Spleen (tissue), 11 donors: Measurements from ENCODE around the gene TMTC2. TPM values are rescaled to one million over a fixed set of nuclear protein-coding genes. Genes with fewer than 3 reads are reported as not detected.
"Not testable (repeated sequence)": the region's sequence is repeated elsewhere in the genome, so short reads cannot be mapped to it uniquely, and the experiment has no call there.

ENCODE experiments used
- DNase-seq: peaks from one replicate; pipeline ENCODE4 v3.0.0-alpha.2; 2020
- H3K27ac ChIP-seq, 8 donors: fragments of 200-600 bp; sonication (generic) in 7 of 8; 1 replicate in 4 of 8; 2 replicates in 4 of 8; pipeline versions ENCODE4 v1.5.0 to v1.8.0; 2016 to 2021; ENCODE audit warnings: inconsistent platforms in 4 of 8, mild to moderate bottlenecking in 4 of 8, moderate library complexity in 1 of 8
- H3K27me3 ChIP-seq, 7 donors: fragments of 200-600 bp; sonication (generic) in 6 of 7; replicated peaks in 1 of 7; 1 replicate in 4 of 7; 2 replicates in 3 of 7; pipeline versions ENCODE4 v1.5.0 to v1.8.0; 2016 to 2021; ENCODE audit warnings: inconsistent platforms in 3 of 7, mild to moderate bottlenecking in 1 of 7
- H3K36me3 ChIP-seq, 6 donors: fragments of 200-600 bp; sonication (generic) in 5 of 6; 1 replicate in 4 of 6; 2 replicates in 2 of 6; pipeline versions ENCODE4 v1.5.0 to v1.8.0; 2016 to 2021; ENCODE audit warnings: inconsistent platforms in 2 of 6
- H3K4me1 ChIP-seq, 6 donors: fragments of 200-600 bp; sonication (generic) in 5 of 6; 1 replicate in 3 of 6; 2 replicates in 3 of 6; pipeline versions ENCODE4 v1.5.0 to v1.8.0; 2016 to 2021; ENCODE audit warnings: inconsistent platforms in 3 of 6
- H3K4me3 ChIP-seq, 8 donors: fragments of 200-600 bp; sonication (generic) in 7 of 8; 1 replicate in 4 of 8; 2 replicates in 4 of 8; pipeline versions ENCODE4 v1.5.0 to v1.8.0; 2016 to 2021; ENCODE audit warnings: inconsistent platforms in 4 of 8, mild to moderate bottlenecking in 4 of 8, moderate library complexity in 2 of 8
- H3K9me3 ChIP-seq, 8 donors: fragments of 200-600 bp; sonication (generic) in 7 of 8; 1 replicate in 4 of 8; 2 replicates in 4 of 8; pipeline versions ENCODE4 v1.5.0 to v1.8.0; 2016 to 2021; ENCODE audit warnings: inconsistent platforms in 4 of 8
- CTCF ChIP-seq, 11 experiments: fragments of 200-600 bp in 7 of 11; fragments of 450-650 bp in 4 of 11; sonication (generic) in 4 of 11; IDR thresholded peaks in 8 of 11; conservative IDR thresholded peaks in 3 of 11; 1 replicate in 7 of 11; 2 replicates in 4 of 11; pipeline versions ENCODE4 v1.4.0 to v1.8.0; 2016 to 2021; ENCODE audit warnings: antibody characterized with exemption in 11 of 11, inconsistent platforms in 4 of 11, mild to moderate bottlenecking in 1 of 11
- POLR2A ChIP-seq, 3 donors: fragments of 450-650 bp; IDR thresholded peaks; one replicate each; pipeline ENCODE4 v1.5.1; 2017; ENCODE audit warnings: antibody characterized with exemption in 3 of 3, mild to moderate bottlenecking in 1 of 3
- POLR2AphosphoS5 ChIP-seq, 3 donors: sonication (generic); formaldehyde crosslinking; IDR thresholded peaks; one replicate each; pipeline ENCODE4 v1.5.1; 2017; ENCODE audit warnings: antibody characterized with exemption in 3 of 3
- WGBS, 5 donors: extraction: QIAGEN DNeasy Blood & Tissue Kit in 3 of 5; methylation state at CpG; one replicate each; pipeline versions ENCODE4 v1.1.5 to v1.1.7; 2013 to 2018; 5-methylcytosine and 5-hydroxymethylcytosine counted together
- intact Hi-C: fragments of 100-400 bp; cut with DNase I; formaldehyde crosslinking; loops from one replicate; pipeline ENCODE4 v1.15.0; 2023; ENCODE audit warnings: low total_unique reads
- polyA plus RNA-seq, 3 donors: library from polyadenylated mRNA; stranded (reverse); fragments of 200-250 nt; gene quantifications; one replicate each; pipeline ENCODE4 v1.2.1, GENCODE V29; 2013
- total RNA-seq, 7 donors: library from RNA; depleted of rRNA in 3 of 7; stranded (reverse); fragments of >200 nt in 3 of 7; fragmentation: NEBNext Ultra II Directional in 4 of 7; extraction: Animal tissue kit (Norgen Biotek cat#: 25700) in 4 of 7; gene quantifications; one replicate each; pipeline versions ENCODE4 v1.1.0 to v1.2.1, GENCODE V29; 2016 to 2021
- donor health status: healthy with polysubstance abuse.
- donor health status: DM: no; HTN: no; CAD: no; lungs with moderate emphysema.
- donor health status: DM: no; HTN: no; CAD: no.
- donor health status: Bipolar disorder and iron deficiency.
- donor health status: healthy.
- donor health status: DM: no; HTN: no; CAD: no.
- donor health status: DM: yes; HTN: yes; CAD: no.

Gene TMTC2
- total and polyA plus RNA-seq, 10 donors = 0.74 to 8.5 (median 4.0) TPM

GRCh38 chr12:82839796-82840195 is 153.1 kb downstream of the TMTC2 start:
- DNase-seq = no peak
- H3K9me3 ChIP-seq = no peaks in the 10 kb centered on the region
- no peak overlapping the region for H3K27ac ChIP-seq
- 84 to 93% (median 85%) methylated on average over 4 of the region's 4 CpGs for WGBS, 5 donors
- H3K36me3 ChIP-seq = no peaks in the 10 kb centered on the region
- TF ChIP-seq CTCF (IDR thresholded peaks at IDR 0.05 in 8 of 11, conservative IDR thresholded peaks at IDR 0.05 in 3 of 11) (no peak), POLR2A (IDR thresholded peaks at IDR 0.05) (no peak), POLR2AphosphoS5 (IDR thresholded peaks at IDR 0.05) (no peak)
- H3K27me3 ChIP-seq = no peaks in the 10 kb centered on the region
- no peaks in the 10 kb centered on the region for H3K4me1 ChIP-seq
- H3K4me3 ChIP-seq = no peak overlapping the region
- intact Hi-C loops = no loop called here

DNA sequence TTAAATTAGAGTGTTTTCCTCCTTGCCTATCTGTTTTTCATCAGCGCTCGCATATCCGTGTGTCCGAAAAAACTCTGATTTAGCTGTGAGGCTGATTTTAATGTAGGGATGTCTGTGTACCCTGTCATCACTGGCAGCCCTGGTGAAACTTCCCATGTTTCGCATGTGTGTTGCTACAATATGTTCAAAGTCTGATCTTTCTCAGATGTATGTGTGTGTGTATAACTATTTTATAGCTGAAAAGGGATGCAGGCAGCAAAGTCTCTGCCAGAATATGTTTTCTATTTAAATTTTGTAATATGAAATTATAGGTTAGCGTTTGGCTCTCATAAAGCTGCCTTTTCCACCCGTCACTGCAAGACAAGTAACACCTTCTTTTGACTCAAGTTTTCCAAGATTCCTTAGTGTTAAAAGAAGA is 154.8 kb downstream of the TMTC2 start:
- no peak for DNase-seq
- 95 to 96% (median 95%) methylated on average over 7 of the region's 7 CpGs for WGBS, 5 donors

GRCh38 chr12:82842480-82842879 is 155.8 kb downstream of the TMTC2 start:
- Histone ChIP-seq H3K27ac (no peak overlapping the region), H3K9me3 (no peaks in the 10 kb centered on the region), H3K36me3 (no peaks in the 10 kb centered on the region), H3K27me3 (no peaks in the 10 kb centered on the region), H3K4me3 (no peak overlapping the region), H3K4me1 (no peaks in the 10 kb centered on the region)
- no peak for TF ChIP-seq CTCF (IDR thresholded peaks at IDR 0.05 in 8 of 11, conservative IDR thresholded peaks at IDR 0.05 in 3 of 11)
- TF ChIP-seq POLR2A (IDR thresholded peaks at IDR 0.05) = no peak
- TF ChIP-seq POLR2AphosphoS5 (IDR thresholded peaks at IDR 0.05) = no peak
- DNase-seq = no peak
- intact Hi-C loops = no loop called here
- WGBS, 5 donors = 90 to 97% (median 95%) methylated on average over 3 of the region's 3 CpGs

More for the DNA sequence above, 154.8 kb downstream of the TMTC2 start:
- Histone ChIP-seq H3K27ac (no peak overlapping the region), H3K4me3 (no peak overlapping the region), H3K4me1 (no peaks in the 10 kb centered on the region), H3K27me3 (no peaks in the 10 kb centered on the region), H3K9me3 (no peaks in the 10 kb centered on the region), H3K36me3 (no peaks in the 10 kb centered on the region)
- intact Hi-C loops = no loop called here
- no peak for TF ChIP-seq CTCF (IDR thresholded peaks at IDR 0.05 in 8 of 11, conservative IDR thresholded peaks at IDR 0.05 in 3 of 11)
- TF ChIP-seq POLR2AphosphoS5 (IDR thresholded peaks at IDR 0.05) = no peak
- TF ChIP-seq POLR2A (IDR thresholded peaks at IDR 0.05) = no peak

GRCh38 chr12:82845076-82845475 is 158.4 kb downstream of the TMTC2 start:
- WGBS, 5 donors = 72 to 94% (median 80%) methylated on average over 7 of the region's 7 CpGs
- DNase-seq, intact Hi-C loops: not testable (repeated sequence)

GRCh38 chr12:82848845-82849244 is 162.1 kb downstream of the TMTC2 start:
- WGBS, 5 donors = 70 to 92% (median 75%) methylated on average over 3 of the region's 3 CpGs
- H3K4me3 ChIP-seq = no peak overlapping the region
- H3K27ac ChIP-seq = no peak overlapping the region
- no peak for TF ChIP-seq POLR2A (IDR thresholded peaks at IDR 0.05)
- TF ChIP-seq CTCF (IDR thresholded peaks at IDR 0.05 in 8 of 11, conservative IDR thresholded peaks at IDR 0.05 in 3 of 11) = no peak
- TF ChIP-seq POLR2AphosphoS5 (IDR thresholded peaks at IDR 0.05) = no peak
- no peaks in the 10 kb centered on the region for H3K36me3 ChIP-seq
- no peak for DNase-seq
- intact Hi-C loops = no loop called here
- H3K27me3 ChIP-seq = no peaks in the 10 kb centered on the region
- H3K4me1 ChIP-seq = no peaks in the 10 kb centered on the region
- H3K9me3 ChIP-seq = no peaks in the 10 kb centered on the region

More at GRCh38 chr12:82845076-82845475, 158.4 kb downstream of the TMTC2 start:
- H3K9me3 ChIP-seq, H3K27me3 ChIP-seq, H3K4me1 ChIP-seq, H3K27ac ChIP-seq, H3K4me3 ChIP-seq, H3K36me3 ChIP-seq: not testable (repeated sequence)
